Fibroblast of villous mesenchyme (primary cell): ENCODE data around the gene DLGAP4. TPM values are rescaled to one million over a fixed set of nuclear protein-coding genes. Genes with fewer than 3 reads are reported as not detected.

Source experiments
- DNase-seq: peaks from one replicate; pipeline ENCODE4 v3.0.0-alpha.2; 2010; ENCODE audit warnings: low read depth
- H3K4me3 ChIP-seq: 2 replicates; pipeline ENCODE4 v1.5.1; 2011; ENCODE audit warnings: low read depth, mild to moderate bottlenecking, low read length
- total RNA-seq: library from RNA; depleted of rRNA; stranded (reverse); fragments of >200 nt; gene quantifications from 2 replicates; pipeline ENCODE4 v1.2.3, GENCODE V29; 2012
- TF ChIP-seq, protein P1 (sequence below): IDR thresholded peaks from 2 replicates; pipeline ENCODE4 v1.5.1; 2012; ENCODE audit warnings: low read depth, mild to moderate bottlenecking, low read length; ENCODE audit not compliant: insufficient read depth

Gene DLGAP4
- total RNA-seq, 1 donor, result 15.5 TPM

- H3K4me3 ChIP-seq, result no peak overlapping the region
- TF ChIP-seq, protein P1, sequence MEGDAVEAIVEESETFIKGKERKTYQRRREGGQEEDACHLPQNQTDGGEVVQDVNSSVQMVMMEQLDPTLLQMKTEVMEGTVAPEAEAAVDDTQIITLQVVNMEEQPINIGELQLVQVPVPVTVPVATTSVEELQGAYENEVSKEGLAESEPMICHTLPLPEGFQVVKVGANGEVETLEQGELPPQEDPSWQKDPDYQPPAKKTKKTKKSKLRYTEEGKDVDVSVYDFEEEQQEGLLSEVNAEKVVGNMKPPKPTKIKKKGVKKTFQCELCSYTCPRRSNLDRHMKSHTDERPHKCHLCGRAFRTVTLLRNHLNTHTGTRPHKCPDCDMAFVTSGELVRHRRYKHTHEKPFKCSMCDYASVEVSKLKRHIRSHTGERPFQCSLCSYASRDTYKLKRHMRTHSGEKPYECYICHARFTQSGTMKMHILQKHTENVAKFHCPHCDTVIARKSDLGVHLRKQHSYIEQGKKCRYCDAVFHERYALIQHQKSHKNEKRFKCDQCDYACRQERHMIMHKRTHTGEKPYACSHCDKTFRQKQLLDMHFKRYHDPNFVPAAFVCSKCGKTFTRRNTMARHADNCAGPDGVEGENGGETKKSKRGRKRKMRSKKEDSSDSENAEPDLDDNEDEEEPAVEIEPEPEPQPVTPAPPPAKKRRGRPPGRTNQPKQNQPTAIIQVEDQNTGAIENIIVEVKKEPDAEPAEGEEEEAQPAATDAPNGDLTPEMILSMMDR, result no peak
- no peak for DNase-seq
These were observed 53.7 kb downstream of the DLGAP4 start for GRCh38 chr20:36359668-36360406.

GRCh38 chr20:36360429-36360828 lies 54.3 kb downstream of the DLGAP4 start:
- TF ChIP-seq, protein P1, result no peak
- H3K4me3 ChIP-seq, result no peak overlapping the region
- DNase-seq, result no peak

GRCh38 chr20:36361406-36361805 lies 55.3 kb downstream of the DLGAP4 start:
- no peak overlapping the region for H3K4me3 ChIP-seq
- TF ChIP-seq, protein P1, result no peak
- DNase-seq, result no peak

- DNase-seq, result no peak
- TF ChIP-seq, protein P1, result no peak
- no peak overlapping the region for H3K4me3 ChIP-seq
These were observed 56.1 kb downstream of the DLGAP4 start for GRCh38 chr20:36362261-36362660.

DNA sequence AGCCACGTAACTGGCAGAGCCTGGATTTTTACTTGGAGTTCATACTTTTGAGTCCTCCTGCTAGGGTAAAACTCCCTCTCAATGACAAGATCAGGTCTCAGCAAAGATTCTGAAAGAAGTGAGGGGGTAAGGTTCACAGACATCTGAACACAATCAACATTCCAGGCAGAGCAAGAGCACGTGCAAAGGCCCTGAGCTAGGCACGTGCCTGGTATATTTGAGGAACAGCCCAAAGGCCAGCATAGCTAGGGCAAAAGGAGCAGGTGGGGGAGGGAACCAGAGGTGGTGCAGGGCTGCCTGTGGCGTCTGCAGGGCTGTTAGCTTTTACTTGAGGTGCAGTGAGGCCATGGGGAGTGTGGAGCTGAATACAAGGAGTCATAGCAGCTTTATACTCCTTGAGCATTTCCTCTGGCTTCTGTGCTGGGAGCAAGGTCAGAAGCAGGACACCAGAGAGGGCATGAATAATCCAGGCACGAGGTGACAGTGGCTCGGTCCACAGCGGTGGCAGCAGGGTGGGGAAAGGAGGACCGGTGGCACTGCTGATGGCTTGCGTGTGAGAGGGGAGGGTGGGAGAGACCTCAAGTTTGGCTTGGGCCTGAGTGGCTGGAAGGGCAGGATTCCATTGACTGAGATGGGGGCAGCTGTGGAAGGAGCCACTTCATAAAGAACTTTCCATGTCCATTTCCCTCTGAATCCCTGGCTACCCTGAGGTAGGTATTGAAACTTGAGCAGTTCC lies 57.0 kb downstream of the DLGAP4 start:
- TF ChIP-seq, protein P1, result no peak
- no peak for DNase-seq
- H3K4me3 ChIP-seq, result no peak overlapping the region

DNA sequence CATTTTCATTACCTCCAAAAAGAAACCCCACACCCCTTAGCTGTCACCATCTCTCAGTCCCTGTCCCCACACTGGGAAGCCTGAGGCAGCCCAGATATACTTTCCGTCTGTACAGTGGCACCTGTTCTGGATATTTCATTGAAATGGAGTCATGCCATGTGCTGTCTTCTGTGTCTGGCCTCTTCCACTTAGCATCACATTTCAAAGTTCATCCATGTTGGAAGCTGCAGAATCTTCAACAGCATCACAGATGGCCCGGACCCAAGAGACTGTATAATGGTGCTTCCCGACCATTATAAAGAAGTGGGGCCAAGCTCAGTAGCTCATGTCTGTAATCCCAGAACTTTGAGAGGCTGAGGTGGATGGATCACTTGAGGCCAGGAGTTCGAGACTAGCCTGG lies 58.4 kb downstream of the DLGAP4 start:
- H3K4me3 ChIP-seq, result no peak overlapping the region
- TF ChIP-seq, protein P1, result no peak
- no peak for DNase-seq
